Activated naive CD4-positive, alpha-beta T cell (primary cell): ENCODE data around the gene EDA.

ENCODE experiments used
- DNase-seq, 4 experiments: peaks; one replicate each; lab custom pipeline; 2025; lab: John Stamatoyannopoulos, UW

EDA gene

DNA sequence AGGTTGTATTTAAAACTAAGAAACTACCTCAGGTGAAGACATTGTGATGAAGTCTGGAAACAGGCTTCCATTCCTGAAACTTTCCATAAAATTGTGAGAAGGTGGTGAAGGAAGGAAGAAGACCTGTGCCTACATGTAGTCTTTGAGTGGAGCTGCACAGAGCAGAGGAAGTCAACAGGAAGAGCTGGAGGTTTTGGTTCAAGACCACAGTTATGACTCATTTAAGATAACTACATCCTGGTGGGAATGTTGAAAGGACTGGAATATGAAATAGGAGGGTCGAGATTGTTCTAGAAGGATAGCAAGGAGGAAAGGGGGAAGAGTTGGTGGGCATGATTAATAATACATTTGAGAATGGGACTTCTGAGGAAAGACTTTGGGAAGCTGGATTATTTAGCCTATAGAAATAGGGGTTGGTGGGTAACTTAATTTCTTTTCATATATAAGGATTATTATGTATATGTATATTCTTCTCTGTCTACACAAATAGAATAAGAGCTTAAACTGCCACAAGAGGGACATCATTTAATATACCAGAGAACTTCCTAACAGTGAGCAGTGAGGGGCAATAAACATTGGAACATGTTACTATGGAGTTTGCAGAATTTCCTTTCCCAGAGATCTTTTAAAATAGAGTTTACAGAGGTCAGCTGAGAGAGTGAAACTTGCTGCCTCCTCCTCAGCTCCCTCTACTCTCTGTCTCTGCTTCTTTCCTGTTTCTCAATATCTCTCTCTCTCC is 410.4 kb downstream of the EDA start:
- no peak for DNase-seq

DNA sequence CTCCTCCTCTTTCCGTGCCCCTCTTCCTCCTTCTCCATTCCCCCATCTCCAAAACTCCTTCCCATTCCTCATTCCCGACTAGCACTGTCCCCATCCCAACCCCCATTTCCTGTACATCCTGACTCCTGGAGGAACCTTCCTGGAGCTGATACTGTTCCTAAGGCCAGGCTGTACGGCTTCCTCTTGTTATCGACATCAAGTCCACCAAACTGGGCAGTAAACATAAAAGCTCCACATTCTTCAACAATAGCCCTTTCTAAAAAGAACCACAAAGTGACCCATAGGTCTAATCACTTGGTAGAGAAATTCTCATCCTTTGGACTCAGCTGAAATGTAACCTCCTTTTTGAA is 410.9 kb downstream of the EDA start:
- DNase-seq: no peak

DNA sequence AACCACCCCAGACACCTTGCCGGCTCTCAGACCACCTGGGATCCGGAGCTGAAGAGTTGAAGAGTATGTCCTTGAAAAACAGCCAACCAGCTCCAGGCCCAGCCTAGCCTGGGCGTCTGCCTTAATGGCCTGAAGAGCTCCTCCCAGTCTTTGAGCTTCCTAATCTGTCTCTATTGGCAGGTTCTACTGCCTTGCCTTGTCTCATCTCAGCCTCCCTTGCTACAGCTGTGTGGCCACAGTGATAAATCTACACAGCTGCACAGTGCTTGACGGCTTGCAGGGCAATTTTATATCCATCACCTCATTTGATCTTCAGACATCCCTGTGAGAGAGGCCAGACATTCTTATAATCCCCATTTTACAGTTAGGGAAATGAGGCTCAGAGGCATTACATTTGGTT is 413.9 kb downstream of the EDA start:
- no peak for DNase-seq

DNA sequence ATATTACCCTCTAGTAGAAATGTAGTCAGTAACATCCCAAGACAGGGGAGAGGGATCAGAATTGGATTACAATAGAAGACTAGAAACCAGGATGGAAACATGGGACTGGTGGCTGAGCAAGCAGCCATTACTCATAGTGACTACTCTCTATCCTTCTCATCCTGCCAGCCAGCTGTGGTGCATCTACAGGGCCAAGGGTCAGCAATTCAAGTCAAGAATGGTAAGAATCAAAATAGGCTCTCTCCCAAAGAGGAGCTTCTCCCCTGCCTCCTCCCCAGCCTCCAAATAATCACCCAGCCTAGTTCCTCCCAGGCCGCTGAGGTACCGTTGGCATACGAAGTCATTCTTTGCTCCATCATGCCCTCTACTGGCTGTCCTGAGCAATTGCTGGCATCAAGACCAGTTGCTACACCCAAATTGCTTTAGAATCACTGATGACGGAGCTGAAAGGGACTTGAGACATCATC is 414.4 kb downstream of the EDA start:
- DNase-seq: no peak

DNA sequence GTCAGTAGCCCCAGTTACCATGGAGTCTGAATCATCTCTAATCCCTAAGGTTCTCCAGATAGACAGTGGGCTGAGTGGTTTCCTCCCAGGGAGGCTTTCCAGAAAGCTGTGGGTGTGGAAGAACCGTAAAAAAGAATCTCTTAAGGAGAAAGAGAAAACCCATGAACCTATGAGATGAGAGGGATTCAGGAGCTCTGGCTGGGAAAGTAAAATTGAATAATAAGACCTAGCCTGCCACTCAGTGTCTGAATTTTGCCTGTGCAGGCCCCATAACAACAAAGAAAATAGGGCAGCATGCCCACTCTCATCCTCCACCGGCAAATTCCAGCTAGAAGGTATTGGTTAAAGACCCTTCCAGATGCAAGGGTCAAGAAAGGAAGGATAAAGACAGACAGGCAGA is 416.9 kb downstream of the EDA start:
- DNase-seq: no peak

DNA sequence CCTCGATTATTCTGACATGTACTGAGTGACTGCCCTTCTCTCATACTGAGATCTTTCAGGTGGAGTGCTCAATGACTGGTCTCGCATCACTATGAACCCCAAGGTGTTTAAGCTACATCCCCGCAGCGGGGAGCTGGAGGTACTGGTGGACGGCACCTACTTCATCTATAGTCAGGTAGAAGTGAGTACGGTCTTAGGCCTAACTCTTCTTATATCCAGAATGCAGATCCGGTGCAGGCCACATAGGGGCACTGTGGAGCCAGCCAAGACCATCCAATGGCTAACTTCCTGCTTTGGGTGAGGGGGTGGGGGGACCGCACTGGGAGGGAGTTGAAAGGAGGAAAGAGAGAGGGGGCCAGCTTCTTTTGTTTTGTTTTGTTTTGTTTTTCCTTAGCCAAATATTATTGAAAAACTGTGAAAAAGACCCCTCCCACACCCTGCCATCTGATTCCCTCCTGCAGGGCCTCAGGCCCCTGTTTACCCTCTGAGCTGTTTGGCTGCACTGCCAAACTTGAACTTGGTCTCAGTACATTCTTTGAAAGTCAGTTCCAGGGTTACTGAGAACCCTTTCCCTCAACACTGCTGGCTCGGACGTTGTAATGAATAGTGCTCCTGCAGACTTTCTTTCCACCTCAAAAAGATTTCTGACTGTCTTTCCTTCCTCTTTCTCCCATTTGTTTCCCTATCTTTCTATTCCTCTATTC is 417.6 kb downstream of the EDA start:
- DNase-seq: no peak

DNA sequence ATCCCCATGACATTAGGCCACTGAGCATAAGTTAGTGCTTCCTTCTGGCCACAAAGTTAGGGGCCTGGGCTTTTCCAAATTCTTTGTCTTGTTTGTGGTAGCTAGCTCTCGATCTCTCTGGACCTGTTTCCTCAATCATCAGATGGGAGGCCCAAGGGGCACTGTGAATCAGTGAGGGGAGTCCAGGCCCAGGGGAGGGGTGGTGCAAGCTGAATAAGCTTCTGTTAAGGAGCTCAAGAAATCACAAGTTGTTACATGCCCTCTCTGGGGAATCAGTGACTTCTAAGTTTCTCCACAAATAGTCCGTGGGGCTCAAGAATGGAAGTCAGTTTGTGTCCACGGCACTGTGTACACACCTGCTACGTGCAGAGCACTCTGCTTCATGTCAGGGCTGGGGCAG is 418.7 kb downstream of the EDA start:
- no peak for DNase-seq

DNA sequence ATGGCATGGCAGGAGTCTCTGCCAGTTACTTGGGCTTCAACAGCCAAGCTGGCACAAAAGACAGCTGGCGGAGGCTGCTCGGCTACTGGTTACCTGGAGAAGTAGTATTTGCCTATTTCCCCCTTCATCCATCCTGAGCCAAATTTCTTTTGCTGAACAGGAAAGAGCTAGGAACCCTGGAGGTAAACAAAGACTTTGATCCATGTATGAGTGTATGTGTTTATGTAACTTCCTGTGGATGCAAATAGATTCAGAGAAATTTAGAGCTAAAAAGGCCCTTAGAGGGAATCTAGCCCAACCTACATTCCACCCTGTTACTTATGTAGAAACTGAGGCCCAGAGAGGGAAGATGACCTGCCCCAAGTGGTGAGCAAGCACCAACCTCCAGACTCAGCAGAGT is 422.6 kb downstream of the EDA start:
- DNase-seq: no peak

DNA sequence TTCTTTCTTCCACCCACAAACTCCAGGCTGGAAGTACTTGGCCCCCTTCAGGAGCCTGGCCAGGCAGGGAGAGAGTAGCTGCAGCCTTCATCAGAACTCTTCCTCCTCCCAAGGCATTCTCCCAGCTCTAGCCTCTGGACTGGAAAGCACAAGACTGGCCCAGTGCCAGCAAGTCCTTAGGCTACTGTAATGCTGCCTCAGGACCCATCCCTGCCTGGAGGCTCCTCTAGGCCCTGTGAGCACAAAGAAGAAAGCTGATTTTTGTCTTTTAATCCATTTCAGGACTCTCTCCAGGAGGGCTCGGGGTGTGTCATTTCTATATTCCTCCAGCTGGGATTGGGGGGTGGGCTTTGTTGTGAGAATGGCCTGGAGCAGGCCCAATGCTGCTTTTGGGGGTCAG is 423.0 kb downstream of the EDA start:
- DNase-seq: no peak

DNA sequence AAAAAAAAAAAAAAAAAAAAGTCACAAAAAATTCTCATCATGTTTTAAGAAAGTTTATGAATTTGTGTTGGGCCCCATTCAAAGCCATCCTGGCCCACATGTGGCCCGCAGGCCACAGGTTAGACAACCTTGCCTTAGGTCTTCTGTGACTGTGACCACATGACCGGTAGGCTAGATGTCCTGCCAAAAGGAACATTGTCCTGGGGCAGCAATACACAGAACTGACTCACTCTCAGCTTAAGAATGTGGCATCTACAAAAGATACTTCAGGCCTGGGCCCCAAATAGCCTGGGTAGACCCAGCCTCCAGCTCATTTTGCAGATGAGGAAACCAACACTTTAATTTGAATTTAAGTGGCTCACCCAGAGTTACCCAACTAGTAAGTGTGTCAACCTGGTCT is 423.8 kb downstream of the EDA start:
- no peak for DNase-seq

DNA sequence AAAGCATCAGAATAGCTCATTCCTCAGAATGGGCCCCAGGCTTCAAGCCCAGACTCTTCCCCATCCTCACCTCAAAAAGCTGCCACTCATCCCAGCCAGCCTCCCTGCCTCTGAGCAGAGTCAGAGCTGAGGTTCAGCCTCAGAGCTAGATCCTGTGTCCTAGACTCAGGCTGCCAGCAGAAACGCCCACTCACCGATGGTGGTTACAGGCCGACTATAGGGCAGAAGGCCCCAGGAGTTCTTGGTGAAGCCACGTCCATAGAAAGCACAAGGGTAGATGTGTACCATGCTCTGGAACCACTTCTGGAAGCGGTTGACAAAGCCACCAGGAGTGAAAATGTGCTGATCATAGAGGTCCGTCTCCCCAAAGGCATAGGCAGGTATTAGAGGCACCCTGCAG is 426.1 kb downstream of the EDA start:
- DNase-seq: no peak

DNA sequence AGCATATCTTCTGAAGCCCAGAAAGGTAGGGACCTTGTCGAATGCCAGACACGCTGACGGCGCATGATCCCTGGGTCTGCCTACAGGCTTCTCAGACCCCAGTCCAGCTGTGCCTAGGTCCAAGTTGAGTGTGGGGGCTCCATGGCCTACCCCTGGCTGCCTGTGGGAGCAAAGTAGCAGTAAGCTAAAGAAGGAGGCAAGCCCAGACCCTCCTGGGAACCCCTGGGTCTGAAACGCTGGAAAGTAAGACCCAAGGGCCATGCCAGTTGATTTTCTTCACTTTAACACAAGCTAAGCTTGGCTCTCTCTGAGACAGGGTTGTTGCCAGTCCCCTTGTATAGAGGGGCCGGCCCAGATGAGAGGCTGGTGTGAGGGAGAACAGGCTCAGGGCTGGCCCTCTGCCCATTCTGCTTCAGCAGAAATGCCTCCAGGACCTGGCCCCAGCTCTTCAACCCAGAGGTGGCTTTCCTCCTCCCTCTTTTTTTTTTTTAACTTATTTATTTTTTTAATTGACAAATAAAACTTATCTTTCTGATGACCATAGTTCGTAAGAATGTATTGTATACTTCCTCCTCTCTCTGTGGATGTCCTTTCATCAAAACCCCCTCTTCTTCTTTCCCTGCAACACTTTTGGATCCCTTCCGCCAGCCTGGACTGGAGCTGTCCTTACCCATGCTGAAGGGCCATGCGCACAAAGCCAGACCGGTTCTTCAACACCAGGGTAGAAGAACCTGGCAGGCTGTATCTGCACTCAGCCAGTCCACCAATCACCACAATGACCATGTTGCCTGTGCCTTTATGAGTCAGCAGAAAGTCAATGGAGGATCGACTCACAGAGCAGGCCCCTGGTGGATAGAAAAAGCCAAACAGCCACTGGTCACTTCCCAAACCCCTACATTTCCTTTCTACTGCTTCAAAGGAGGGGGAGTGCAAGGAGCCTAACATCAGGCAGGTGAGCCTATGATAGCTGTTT is 426.8 kb downstream of the EDA start:
- DNase-seq: no peak

DNA sequence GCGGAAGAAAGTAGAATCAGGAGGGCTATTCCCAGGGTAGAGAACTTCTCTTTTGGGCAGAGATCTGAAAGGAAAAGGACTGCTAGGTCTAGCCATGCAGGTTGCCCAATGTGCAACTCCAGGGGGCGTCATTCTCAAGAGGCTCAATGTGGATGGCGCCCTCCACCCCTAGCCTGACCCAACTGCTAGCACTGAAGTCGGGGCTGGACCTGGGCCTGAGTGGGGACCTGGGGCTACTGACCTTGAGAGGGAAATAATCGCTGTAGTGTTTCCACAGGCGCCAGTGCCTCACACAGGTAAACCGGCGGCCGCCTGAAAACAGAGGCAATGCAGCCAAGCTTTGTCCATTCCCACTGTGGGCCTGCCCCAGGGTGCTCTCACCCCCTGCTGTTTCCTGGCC is 427.8 kb downstream of the EDA start:
- no peak for DNase-seq

DNA sequence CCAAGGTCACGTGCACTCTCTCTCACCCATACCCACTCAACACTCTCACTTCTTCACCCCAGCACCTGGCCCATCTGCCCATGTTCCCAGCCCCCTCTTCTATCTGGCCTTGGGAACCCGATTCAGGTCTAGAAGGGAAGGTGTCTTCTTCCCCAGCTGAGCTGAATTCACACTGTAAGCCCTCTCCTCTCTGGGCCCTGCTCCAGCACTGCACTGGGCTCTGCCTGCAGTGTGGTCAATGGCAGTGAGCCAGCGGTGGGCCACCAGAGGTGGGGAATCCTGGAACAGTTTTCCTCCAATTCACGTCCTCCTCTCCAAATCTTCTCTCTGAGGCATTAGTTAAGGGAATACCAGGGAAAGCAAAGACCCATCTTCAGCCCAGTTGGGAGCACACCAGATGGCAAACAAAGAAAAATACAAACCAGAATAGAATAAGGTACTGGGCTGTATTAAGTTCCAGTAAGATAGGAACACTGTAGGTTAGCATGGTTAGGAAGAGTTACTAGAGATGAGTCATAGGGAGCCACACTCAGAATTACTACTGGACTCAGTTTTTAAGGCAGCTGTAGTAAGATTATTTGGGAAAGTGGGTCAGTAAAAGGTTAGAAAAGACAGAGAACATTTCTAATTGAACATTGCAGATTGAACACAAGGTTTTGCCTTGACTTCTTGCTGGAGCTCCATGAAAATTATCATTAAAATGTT is 428.8 kb downstream of the EDA start:
- no peak for DNase-seq

DNA sequence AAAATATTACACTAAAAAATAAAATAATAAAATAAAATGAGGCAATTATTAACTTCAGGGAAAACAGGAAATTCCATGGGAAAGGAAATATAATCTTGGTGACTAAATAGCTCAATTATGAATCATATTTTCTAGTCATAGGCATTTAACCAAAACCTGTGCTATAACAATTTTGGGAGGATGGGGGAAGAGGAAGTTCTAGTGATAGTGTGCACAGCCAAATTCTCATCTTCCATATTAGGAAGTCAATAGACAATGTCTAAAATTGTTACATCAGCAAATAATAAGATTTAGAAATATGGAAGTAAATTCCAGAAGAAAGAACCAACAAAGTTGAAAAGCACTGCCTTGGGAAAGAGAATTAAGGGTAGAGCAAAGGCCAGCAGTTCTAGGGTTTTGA is 431.1 kb downstream of the EDA start:
- DNase-seq: no peak

DNA sequence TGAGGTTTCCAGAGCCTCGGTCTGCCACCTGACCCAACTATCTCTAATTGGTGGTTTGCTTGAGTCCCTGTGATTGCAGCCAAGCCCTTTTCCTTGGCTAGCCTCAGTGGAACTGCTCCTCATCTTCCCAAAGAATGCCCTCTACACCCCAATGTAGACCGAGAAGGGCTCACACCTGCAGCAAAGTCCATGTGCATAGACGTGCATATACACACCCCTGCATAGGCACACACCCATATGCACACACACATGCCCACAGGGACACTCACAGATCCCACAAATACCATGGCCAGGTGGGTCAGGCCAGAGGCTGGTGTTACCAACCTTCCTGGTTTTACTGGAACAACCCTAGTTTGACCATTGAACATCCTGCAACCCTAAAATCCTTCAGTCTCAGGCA is 433.5 kb downstream of the EDA start:
- no peak for DNase-seq

DNA sequence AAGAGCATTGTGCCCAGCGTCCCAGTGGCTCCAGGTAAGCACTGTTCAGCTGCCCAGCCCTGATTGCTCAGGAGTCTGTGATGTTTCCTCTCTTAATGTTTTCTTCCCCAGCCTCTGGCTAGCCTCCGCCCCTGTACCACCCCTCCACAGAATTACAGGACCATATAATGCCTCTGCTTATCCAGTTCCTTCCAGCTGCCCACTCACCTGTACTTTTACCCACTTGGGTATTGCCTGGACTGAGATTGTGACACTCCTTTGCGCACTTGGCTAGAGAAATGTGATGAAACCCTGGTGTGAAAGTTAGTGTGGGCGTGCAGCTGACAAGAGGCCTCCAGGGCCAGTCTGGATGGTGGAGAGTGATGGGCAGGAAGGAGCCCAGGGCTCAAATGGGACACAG is 434.0 kb downstream of the EDA start, which contains the start of gene AWAT2:
Gene AWAT2 (minus strand): TSS at position 14 of the 400 bp plus-strand sequence. CDS start 6 bp downstream, at position 8.
- DNase-seq: no peak

DNA sequence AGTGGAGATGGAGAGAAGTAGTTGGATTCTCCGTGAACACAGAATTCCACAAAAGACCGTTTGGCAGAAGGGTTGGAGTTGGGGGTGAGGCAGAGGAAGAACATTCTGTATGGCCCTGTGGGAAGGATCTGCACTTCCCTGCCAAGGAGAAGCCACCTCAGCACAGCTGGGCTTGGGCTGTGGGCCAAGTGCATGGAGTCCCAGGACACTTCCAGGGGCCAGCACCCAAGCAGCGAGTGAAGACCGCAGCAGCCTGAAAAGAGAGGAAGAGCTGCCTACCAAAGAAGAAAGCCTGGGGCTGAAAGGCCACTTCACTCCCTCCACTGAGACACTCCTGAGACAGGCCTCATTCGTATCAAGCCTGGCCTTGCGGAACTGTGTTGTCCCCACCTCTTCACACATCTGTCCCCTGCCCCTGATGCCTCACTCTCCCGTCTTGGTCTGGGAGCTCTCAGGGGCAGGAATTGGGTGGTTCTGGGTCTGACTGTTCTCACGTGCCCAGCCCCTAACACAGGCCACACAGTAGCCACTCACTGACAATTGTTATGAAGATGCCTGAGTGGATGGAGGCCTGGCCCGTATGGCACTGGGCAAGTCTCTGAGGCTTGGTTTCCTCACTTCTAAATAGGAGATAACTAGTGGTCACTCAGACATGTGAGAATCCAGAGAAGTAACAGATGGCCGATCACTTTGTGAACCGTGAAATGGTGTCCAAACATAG is 437.1 kb downstream of the EDA start:
- no peak for DNase-seq

DNA sequence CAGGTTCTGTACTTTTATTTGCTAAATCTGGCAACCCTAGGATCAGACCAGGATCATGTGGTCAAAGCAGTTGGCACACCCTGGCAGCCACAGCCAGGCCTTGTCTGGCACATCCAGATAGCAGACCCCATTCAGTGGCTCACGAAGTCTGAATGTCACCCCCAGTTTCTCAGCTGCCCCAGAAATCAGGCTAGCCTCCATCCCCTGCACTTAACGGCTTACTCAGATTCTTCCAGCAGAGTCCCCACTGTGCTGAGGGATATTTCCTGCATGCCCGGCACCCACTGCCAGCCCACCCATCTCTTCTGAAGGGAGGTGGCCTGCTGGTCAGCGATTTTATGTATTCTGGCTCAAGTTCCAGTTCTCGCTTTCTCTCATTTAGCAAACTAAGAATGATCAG is 438.5 kb downstream of the EDA start:
- DNase-seq: no peak

DNA sequence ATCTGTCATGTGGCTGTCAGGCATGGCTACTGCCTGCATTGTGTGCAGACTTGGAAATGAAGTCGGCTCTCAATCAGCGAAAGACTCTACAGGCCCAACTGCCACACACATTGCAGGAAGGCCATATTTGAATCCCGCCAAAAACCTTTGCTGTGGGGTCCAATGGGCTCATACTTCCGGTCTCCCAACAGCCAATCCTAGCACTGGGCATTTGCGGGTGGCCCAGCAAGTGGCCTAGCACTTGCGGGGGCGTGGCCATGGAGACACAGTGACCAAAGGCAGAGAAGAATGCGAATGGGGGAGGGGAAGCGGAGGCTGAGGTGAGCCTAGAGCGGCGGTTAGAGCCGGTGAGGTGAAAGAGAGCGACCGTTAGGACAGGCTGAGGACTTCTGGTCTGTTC is 446.2 kb downstream of the EDA start, which contains the start of gene OTUD6A:
Gene OTUD6A (plus strand): TSS at position 382 of the 400 bp plus-strand sequence. CDS start 68 bp downstream, outside the sequence.
- no peak for DNase-seq

DNA sequence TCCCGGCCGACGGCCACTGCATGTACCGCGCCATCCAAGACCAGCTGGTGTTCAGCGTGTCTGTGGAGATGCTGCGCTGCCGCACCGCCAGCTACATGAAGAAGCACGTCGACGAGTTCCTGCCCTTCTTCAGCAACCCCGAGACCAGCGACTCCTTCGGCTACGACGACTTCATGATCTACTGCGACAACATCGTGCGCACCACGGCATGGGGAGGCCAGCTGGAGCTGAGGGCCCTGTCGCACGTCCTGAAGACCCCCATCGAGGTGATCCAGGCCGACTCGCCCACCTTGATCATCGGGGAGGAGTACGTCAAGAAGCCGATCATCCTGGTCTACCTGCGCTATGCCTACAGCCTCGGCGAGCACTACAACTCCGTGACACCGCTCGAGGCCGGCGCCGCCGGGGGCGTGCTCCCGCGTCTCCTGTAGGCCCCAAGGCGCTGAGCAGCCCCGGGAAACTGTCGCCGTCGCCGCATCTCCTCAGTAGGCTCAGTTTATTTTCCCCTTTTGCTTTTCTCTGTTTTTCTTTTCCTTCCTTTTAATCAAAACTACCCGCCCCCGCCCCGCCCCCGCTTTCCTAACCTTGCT is 447.1 kb downstream of the EDA start:
- DNase-seq: no peak
